Measurements from ENCODE around the gene NFE2L3. TPM values are rescaled to one million over a fixed set of nuclear protein-coding genes. Genes with fewer than 3 reads are reported as not detected.
"Not testable (repeated sequence)": the region's sequence is repeated elsewhere in the genome, so short reads cannot be mapped to it uniquely, and the experiment has no call there.

NFE2L3 gene
- total RNA-seq, 1 donor from 2014 or later, result 5.2 TPM

GRCh38 chr7:26157520-26158105, 5.6 kb downstream of the NFE2L3 start:
- no peaks in the 10 kb centered on the region for H3K9me3 ChIP-seq
- no peak for DNase-seq (ENCODE audit: extremely low spot score in 2 of 2)
- no peak overlapping the region for H3K4me3 ChIP-seq
- H3K27ac ChIP-seq, result no peak overlapping the region
- H3K27me3 ChIP-seq, result no peaks in the 10 kb centered on the region
- H3K36me3 ChIP-seq, result no peaks in the 10 kb centered on the region
- peaks cover 12% of the 10 kb centered on the region for H3K4me1 ChIP-seq
- intact Hi-C loops (cut with DNase I), result no loop called here
- TF ChIP-seq POLR2A (IDR thresholded peaks at IDR 0.05) (no peak), POLR2AphosphoS5 (IDR thresholded peaks at IDR 0.05; ENCODE audit: insufficient read depth in 1 of 2, low read depth in 1 of 2) (no peak), CTCF (IDR thresholded peaks at IDR 0.05) (no peak)

GRCh38 chr7:26159243-26159642, 7.2 kb downstream of the NFE2L3 start:
- TF ChIP-seq CTCF (IDR thresholded peaks at IDR 0.05) (no peak), POLR2AphosphoS5 (IDR thresholded peaks at IDR 0.05; ENCODE audit: insufficient read depth in 1 of 2, low read depth in 1 of 2) (no peak), POLR2A (IDR thresholded peaks at IDR 0.05) (no peak)
- H3K27me3 ChIP-seq, result no peaks in the 10 kb centered on the region
- intact Hi-C loops (cut with DNase I), result no loop called here
- H3K4me1 ChIP-seq, result no peaks in the 10 kb centered on the region
- H3K9me3 ChIP-seq, result no peaks in the 10 kb centered on the region
- no peak for DNase-seq (ENCODE audit: extremely low spot score in 2 of 2)
- H3K36me3 ChIP-seq, result no peaks in the 10 kb centered on the region
- H3K27ac ChIP-seq, result no peak overlapping the region
- H3K4me3 ChIP-seq, result no peak overlapping the region

- no peaks in the 10 kb centered on the region for H3K27me3 ChIP-seq
- H3K36me3 ChIP-seq, result no peaks in the 10 kb centered on the region
- no peak overlapping the region for H3K4me3 ChIP-seq
- H3K27ac ChIP-seq, result no peak overlapping the region
- no peak for DNase-seq (ENCODE audit: extremely low spot score in 2 of 2)
- intact Hi-C loops (cut with DNase I), result no loop called here
- H3K4me1 ChIP-seq, result no peaks in the 10 kb centered on the region
- H3K9me3 ChIP-seq, result no peaks in the 10 kb centered on the region
- TF ChIP-seq POLR2AphosphoS5 (IDR thresholded peaks at IDR 0.05; ENCODE audit: insufficient read depth in 1 of 2, low read depth in 1 of 2), result no peak
- TF ChIP-seq POLR2A (IDR thresholded peaks at IDR 0.05), result no peak
- no peak for TF ChIP-seq CTCF (IDR thresholded peaks at IDR 0.05)
Observed at GRCh38 chr7:26160896-26161295, 8.9 kb downstream of the NFE2L3 start.

GRCh38 chr7:26162431-26162830, 10.4 kb downstream of the NFE2L3 start:
- DNase-seq (ENCODE audit: extremely low spot score in 2 of 2), result no peak
- Histone ChIP-seq H3K36me3 (no peaks in the 10 kb centered on the region), H3K4me1 (no peaks in the 10 kb centered on the region), H3K27ac (no peak overlapping the region), H3K27me3 (no peaks in the 10 kb centered on the region), H3K4me3 (no peak overlapping the region), H3K9me3 (no peaks in the 10 kb centered on the region)
- intact Hi-C loops (cut with DNase I), result no loop called here
- no peak for TF ChIP-seq POLR2AphosphoS5 (IDR thresholded peaks at IDR 0.05; ENCODE audit: insufficient read depth in 1 of 2, low read depth in 1 of 2)
- TF ChIP-seq POLR2A (IDR thresholded peaks at IDR 0.05), result no peak
- no peak for TF ChIP-seq CTCF (IDR thresholded peaks at IDR 0.05)

- H3K4me1 ChIP-seq; H3K36me3 ChIP-seq; H3K4me3 ChIP-seq; H3K27ac ChIP-seq; intact Hi-C loops (cut with DNase I); H3K27me3 ChIP-seq; DNase-seq (ENCODE audit: extremely low spot score in 2 of 2); H3K9me3 ChIP-seq: not testable (repeated sequence)
Observed at GRCh38 chr7:26163804-26164203, 11.8 kb downstream of the NFE2L3 start.
